Tibial nerve (tissue), 4 donors: Measurements from ENCODE around the gene ITPKC.

Source experiments
- EP300 ChIP-seq, 2 donors: sonication (generic); formaldehyde crosslinking; IDR thresholded peaks; one replicate each; pipeline ENCODE4 v1.6.1; 2017; ENCODE audit warnings: antibody characterized with exemption in 2 of 2, mild to moderate bottlenecking in 1 of 2
- POLR2A ChIP-seq, 2 donors: fragments of 450-650 bp; IDR thresholded peaks; one replicate each; pipeline ENCODE4 v1.6.1; 2017; ENCODE audit warnings: antibody characterized with exemption in 2 of 2, mild to moderate bottlenecking in 2 of 2, moderate library complexity in 2 of 2
- TF ChIP-seq, protein P1 (sequence below), 5 experiments: fragments of 200-600 bp in 3 of 5; fragments of 450-650 bp in 2 of 5; sonication (generic) in 3 of 5; IDR thresholded peaks; one replicate each; pipeline ENCODE4 v1.5.1; 2016 to 2019; ENCODE audit warnings: antibody characterized with exemption in 5 of 5, mild to moderate bottlenecking in 3 of 5, moderate library complexity in 2 of 5

DNA sequence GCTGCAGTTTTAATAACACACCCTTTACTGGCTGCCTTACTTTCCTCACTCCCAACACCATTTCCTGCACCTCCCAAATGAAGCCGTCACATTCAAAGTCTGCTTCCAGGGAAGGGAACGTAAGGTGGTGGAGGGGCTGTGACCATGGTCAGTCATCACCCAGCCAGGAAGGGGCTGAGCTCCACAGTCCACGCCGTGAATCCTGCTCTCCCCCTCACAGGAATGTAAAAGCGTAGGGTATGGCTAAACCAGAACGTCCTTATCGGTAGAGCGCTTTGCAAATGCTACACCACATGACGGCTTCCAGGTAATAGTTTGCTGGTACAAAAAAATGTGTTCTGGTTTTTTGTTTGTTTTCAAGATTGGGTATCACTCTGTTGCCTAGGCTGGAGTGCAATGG, 33.5 kb upstream of the ITPKC start:
- TF ChIP-seq, protein P1, sequence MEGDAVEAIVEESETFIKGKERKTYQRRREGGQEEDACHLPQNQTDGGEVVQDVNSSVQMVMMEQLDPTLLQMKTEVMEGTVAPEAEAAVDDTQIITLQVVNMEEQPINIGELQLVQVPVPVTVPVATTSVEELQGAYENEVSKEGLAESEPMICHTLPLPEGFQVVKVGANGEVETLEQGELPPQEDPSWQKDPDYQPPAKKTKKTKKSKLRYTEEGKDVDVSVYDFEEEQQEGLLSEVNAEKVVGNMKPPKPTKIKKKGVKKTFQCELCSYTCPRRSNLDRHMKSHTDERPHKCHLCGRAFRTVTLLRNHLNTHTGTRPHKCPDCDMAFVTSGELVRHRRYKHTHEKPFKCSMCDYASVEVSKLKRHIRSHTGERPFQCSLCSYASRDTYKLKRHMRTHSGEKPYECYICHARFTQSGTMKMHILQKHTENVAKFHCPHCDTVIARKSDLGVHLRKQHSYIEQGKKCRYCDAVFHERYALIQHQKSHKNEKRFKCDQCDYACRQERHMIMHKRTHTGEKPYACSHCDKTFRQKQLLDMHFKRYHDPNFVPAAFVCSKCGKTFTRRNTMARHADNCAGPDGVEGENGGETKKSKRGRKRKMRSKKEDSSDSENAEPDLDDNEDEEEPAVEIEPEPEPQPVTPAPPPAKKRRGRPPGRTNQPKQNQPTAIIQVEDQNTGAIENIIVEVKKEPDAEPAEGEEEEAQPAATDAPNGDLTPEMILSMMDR (IDR thresholded peaks at IDR 0.05) = no peak
- TF ChIP-seq POLR2A (IDR thresholded peaks at IDR 0.05) = no peak
- TF ChIP-seq EP300 (IDR thresholded peaks at IDR 0.05) = no peak
